K562 (cell line): Measurements from ENCODE around the gene MIDN. TPM values are rescaled to one million over a fixed set of nuclear protein-coding genes. Genes with fewer than 3 reads are reported as not detected.

ENCODE experiments used
- ARNT ChIP-seq, 2 experiments: fragments of 450-650 bp; IDR thresholded peaks; 2 replicates each; pipeline ENCODE4 v1.6.1; 2016; ENCODE audit warnings: mild to moderate bottlenecking in 1 of 2
- BMI1 ChIP-seq: fragments of 150-350 bp; IDR thresholded peaks from 2 replicates; pipeline ENCODE4 v1.6.1; 2014; ENCODE audit warnings: low read length
- DDX20 ChIP-seq: fragments of 450-650 bp; IDR thresholded peaks from 2 replicates; pipeline ENCODE4 v1.6.1; 2016; ENCODE audit warnings: missing genetic modification characterization, low read depth, mild to moderate bottlenecking, missing compliant biosample characterization, moderate library complexity
- ETS2 ChIP-seq: IDR thresholded peaks from 2 replicates; pipeline ENCODE4 v1.6.1; 2016; ENCODE audit warnings: borderline replicate concordance, missing genetic modification characterization, mild to moderate bottlenecking, moderate library complexity, missing compliant biosample characterization; ENCODE audit not compliant: poor library complexity, severe bottlenecking
- FOXJ3 ChIP-seq: sonication (generic); formaldehyde crosslinking; IDR thresholded peaks from 2 replicates; pipeline ENCODE4 v1.4.0; 2020; ENCODE audit warnings: mild to moderate bottlenecking, missing genetic modification reagents
- KAT7 ChIP-seq: sonication (generic); formaldehyde crosslinking; IDR thresholded peaks from 2 replicates; pipeline ENCODE4 v1.8.0; 2022; ENCODE audit warnings: missing genetic modification reagents, mild to moderate bottlenecking, borderline replicate concordance
- KHSRP ChIP-seq: fragments of 450-650 bp; IDR thresholded peaks from 2 replicates; pipeline ENCODE4 v1.6.1; 2017
- KLF16 ChIP-seq: IDR thresholded peaks from 2 replicates; pipeline ENCODE4 v1.6.1; 2016; ENCODE audit warnings: antibody characterized with exemption
- MEF2D ChIP-seq: conservative IDR thresholded peaks from 2 replicates; pipeline ENCODE4 v1.6.1; 2016; ENCODE audit warnings: low read depth, missing genetic modification characterization, missing compliant biosample characterization
- NBN ChIP-seq: fragments of 450-650 bp; IDR thresholded peaks from 2 replicates; pipeline ENCODE4 v1.6.1; 2016; ENCODE audit warnings: low read depth, mild to moderate bottlenecking
- NFATC3 ChIP-seq: fragments of 450-650 bp; IDR thresholded peaks from 2 replicates; pipeline ENCODE4 v1.6.1; 2017; ENCODE audit warnings: mild to moderate bottlenecking
- NR2C1 ChIP-seq, 2 experiments: fragments of 450-650 bp; IDR thresholded peaks; 2 replicates each; pipeline ENCODE4 v1.6.1; 2017; ENCODE audit warnings: mild to moderate bottlenecking in 2 of 2, antibody characterized with exemption in 1 of 2, inconsistent platforms in 1 of 2, missing compliant biosample characterization in 1 of 2, missing genetic modification characterization in 1 of 2
- POLR2A ChIP-seq: fragments of 450-650 bp; conservative IDR thresholded peaks from 2 replicates; pipeline ENCODE4 v1.6.1; 2016
- RBBP5 ChIP-seq: fragments of 200-600 bp; sonication (generic); IDR thresholded peaks from 2 replicates; pipeline ENCODE4 v1.6.1; 2012; ENCODE audit warnings: borderline replicate concordance, mild to moderate bottlenecking, low read length, control low read depth, inconsistent platforms; ENCODE audit not compliant: insufficient read depth, poor library complexity, severe bottlenecking
- SOX6 ChIP-seq: fragments of 450-650 bp; IDR thresholded peaks from 2 replicates; pipeline ENCODE4 v1.6.1; 2014; ENCODE audit warnings: mild to moderate bottlenecking
- XRCC3 ChIP-seq: fragments of 450-650 bp; IDR thresholded peaks from 2 replicates; pipeline ENCODE4 v1.6.1; 2017; ENCODE audit warnings: mild to moderate bottlenecking, moderate library complexity
- ZNF384 ChIP-seq: IDR thresholded peaks from 2 replicates; pipeline ENCODE4 v1.6.1; 2012; ENCODE audit warnings: low read depth, low read length, improper control_type of control experiment
- ZNF583 ChIP-seq: fragments of 250-450 bp; sonication (Bioruptor Pico); IDR thresholded peaks from 2 replicates; pipeline ENCODE4 v1.4.0; 2020
- ZNF77 ChIP-seq: fragments of 250-450 bp; sonication (Bioruptor Pico); IDR thresholded peaks from 2 replicates; pipeline ENCODE4 v1.5.0; 2020
- polyA plus RNA-seq, 8 experiments: library from polyadenylated mRNA; depleted of rRNA in 4 of 8; stranded (reverse) in 5 of 8; unstranded in 3 of 8; fragments of >200 nt; fragmentation: Nextera tagmentation in 2 of 8; fragmentation: Illumina TruSeq in 1 of 8; extraction: Ambion mirVana in 2 of 8; extraction: Trizol in 1 of 8; gene quantifications; 2 replicates each; pipeline versions ENCODE4 v1.2.1 to v1.2.3, GENCODE V29; 2011 to 2014; ENCODE audit warnings: inconsistent platforms in 1 of 8, missing spikeins in 1 of 8
- total RNA-seq, 7 experiments: library from RNA; depleted of rRNA in 6 of 7; stranded (reverse); fragments of >200 nt in 6 of 7; fragmentation: Illumina TruSeq in 2 of 7; extraction: Trizol in 2 of 7; gene quantifications; 2 replicates each; pipeline versions ENCODE4 v1.2.1 to v1.2.3, GENCODE V29; 2011 to 2021; ENCODE audit warnings: low replicate concordance in 1 of 7
- TF ChIP-seq, protein P1 (sequence below): fragments of 250-450 bp; sonication (Bioruptor Pico); IDR thresholded peaks from 2 replicates; pipeline ENCODE4 v1.8.0; 2021; ENCODE audit warnings: borderline replicate concordance, mild to moderate bottlenecking, moderate library complexity; ENCODE audit not compliant: poor library complexity, severe bottlenecking
- TF ChIP-seq, protein P2 (sequence below), 2 experiments: fragments of 450-650 bp; IDR thresholded peaks; 2 replicates each; pipeline ENCODE4 v1.6.1; 2018; ENCODE audit warnings: mild to moderate bottlenecking in 2 of 2, low read depth in 1 of 2; ENCODE audit not compliant: partially characterized antibody in 2 of 2
- TF ChIP-seq, protein P3 (sequence below): conservative IDR thresholded peaks from 2 replicates; pipeline ENCODE4 v1.6.1; 2011; ENCODE audit warnings: low read depth, mild to moderate bottlenecking, low read length; ENCODE audit not compliant: control insufficient read depth
- TF ChIP-seq, protein P4 (sequence below), 2 experiments: fragments of 250-450 bp in 1 of 2; fragments of 450-650 bp in 1 of 2; sonication (Bioruptor Pico) in 1 of 2; IDR thresholded peaks; 2 replicates each; pipeline versions ENCODE4 v1.6.1 to v1.8.0; 2016 to 2021; ENCODE audit warnings: mild to moderate bottlenecking in 2 of 2, moderate library complexity in 2 of 2, missing compliant biosample characterization in 1 of 2, missing genetic modification characterization in 1 of 2

MIDN gene
- total and polyA plus RNA-seq, 9 of the 15 experiments (the other 6 are each of a cell fraction or from before 2014, with no cell fraction given), result 0.17 to 120 (median 10.1) TPM

DNA sequence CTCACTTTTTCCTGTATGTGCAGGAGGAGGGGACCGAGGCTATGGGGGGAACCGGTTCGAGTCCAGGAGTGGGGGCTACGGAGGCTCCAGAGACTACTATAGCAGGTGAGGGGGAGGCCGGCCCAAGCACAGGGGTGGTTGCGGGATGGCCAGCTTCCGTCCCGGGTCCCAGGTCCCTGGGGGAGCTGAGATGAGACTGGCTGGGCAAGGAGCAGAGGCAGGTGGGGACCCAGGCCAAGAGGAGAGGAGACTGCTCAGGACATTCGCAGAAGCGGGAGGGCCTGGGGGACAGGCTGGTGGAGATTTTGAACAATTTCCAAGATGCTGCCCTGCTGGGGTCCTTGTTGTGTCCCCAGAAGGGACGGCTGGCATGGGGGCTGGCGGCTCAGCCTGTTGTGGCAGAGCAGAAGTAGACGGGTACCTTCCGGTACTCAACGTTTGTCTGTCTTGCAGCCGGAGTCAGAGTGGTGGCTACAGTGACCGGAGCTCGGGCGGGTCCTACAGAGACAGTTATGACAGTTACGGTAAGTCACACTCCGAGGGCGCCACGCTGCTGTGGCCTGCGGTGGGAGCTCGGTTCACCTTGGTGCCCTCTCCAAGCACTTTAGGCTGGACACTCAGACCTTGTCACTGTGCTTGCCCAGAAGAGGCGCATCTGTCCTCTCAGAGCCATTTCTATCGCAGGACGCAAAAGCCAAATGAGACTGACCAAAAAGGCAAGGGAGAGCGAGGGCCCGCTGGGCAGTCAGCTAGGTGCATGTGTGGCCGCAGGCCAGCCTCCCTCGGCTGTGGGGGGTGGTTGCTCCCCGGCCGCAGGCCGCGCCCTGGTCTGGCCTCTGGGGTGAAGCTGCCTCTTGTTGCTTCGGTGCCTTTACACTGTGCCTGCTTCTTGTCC is 23.4 kb downstream of the MIDN start (continued):
- TF ChIP-seq, protein P1, sequence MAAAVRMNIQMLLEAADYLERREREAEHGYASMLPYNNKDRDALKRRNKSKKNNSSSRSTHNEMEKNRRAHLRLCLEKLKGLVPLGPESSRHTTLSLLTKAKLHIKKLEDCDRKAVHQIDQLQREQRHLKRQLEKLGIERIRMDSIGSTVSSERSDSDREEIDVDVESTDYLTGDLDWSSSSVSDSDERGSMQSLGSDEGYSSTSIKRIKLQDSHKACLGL (CRISPR knock-in tag), result no peak
- no peak for TF ChIP-seq KAT7
- no peak for TF ChIP-seq ZNF384
- no peak for TF ChIP-seq NR2C1 (IDR thresholded peaks at IDR 0.05)
- no peak for TF ChIP-seq NR2C1 (tag; IDR thresholded peaks at IDR 0.05)
- TF ChIP-seq POLR2A, result peak; percentile 23; the same call in 1 of the 2 replicates
- no peak for TF ChIP-seq ARNT (IDR thresholded peaks at IDR 0.05)
- TF ChIP-seq MEF2D (tag), result no peak
- TF ChIP-seq ZNF583 (CRISPR knock-in tag), result no peak
- no peak for TF ChIP-seq SOX6
- TF ChIP-seq NFATC3, result no peak
- peak; percentile 84 for TF ChIP-seq RBBP5
- no peak for TF ChIP-seq NBN
- no peak for TF ChIP-seq XRCC3
- TF ChIP-seq DDX20 (tag), result no peak
- no peak for TF ChIP-seq ETS2 (tag)
- TF ChIP-seq, protein P2, sequence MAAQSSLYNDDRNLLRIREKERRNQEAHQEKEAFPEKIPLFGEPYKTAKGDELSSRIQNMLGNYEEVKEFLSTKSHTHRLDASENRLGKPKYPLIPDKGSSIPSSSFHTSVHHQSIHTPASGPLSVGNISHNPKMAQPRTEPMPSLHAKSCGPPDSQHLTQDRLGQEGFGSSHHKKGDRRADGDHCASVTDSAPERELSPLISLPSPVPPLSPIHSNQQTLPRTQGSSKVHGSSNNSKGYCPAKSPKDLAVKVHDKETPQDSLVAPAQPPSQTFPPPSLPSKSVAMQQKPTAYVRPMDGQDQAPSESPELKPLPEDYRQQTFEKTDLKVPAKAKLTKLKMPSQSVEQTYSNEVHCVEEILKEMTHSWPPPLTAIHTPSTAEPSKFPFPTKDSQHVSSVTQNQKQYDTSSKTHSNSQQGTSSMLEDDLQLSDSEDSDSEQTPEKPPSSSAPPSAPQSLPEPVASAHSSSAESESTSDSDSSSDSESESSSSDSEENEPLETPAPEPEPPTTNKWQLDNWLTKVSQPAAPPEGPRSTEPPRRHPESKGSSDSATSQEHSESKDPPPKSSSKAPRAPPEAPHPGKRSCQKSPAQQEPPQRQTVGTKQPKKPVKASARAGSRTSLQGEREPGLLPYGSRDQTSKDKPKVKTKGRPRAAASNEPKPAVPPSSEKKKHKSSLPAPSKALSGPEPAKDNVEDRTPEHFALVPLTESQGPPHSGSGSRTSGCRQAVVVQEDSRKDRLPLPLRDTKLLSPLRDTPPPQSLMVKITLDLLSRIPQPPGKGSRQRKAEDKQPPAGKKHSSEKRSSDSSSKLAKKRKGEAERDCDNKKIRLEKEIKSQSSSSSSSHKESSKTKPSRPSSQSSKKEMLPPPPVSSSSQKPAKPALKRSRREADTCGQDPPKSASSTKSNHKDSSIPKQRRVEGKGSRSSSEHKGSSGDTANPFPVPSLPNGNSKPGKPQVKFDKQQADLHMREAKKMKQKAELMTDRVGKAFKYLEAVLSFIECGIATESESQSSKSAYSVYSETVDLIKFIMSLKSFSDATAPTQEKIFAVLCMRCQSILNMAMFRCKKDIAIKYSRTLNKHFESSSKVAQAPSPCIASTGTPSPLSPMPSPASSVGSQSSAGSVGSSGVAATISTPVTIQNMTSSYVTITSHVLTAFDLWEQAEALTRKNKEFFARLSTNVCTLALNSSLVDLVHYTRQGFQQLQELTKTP (IDR thresholded peaks at IDR 0.05; ENCODE audit: low read depth in 1 of 2, partially characterized antibody in 2 of 2), result no peak
- TF ChIP-seq KLF16, result no peak
- TF ChIP-seq, protein P3, sequence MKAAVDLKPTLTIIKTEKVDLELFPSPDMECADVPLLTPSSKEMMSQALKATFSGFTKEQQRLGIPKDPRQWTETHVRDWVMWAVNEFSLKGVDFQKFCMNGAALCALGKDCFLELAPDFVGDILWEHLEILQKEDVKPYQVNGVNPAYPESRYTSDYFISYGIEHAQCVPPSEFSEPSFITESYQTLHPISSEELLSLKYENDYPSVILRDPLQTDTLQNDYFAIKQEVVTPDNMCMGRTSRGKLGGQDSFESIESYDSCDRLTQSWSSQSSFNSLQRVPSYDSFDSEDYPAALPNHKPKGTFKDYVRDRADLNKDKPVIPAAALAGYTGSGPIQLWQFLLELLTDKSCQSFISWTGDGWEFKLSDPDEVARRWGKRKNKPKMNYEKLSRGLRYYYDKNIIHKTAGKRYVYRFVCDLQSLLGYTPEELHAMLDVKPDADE, result peak; percentile 26; the same call in 1 of the 2 replicates
- no peak for TF ChIP-seq KHSRP
- no peak for TF ChIP-seq ZNF77 (CRISPR knock-in tag)
- TF ChIP-seq BMI1, result no peak
- TF ChIP-seq, protein P4, sequence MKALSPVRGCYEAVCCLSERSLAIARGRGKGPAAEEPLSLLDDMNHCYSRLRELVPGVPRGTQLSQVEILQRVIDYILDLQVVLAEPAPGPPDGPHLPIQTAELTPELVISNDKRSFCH (CRISPR knock-in tag; IDR thresholded peaks at IDR 0.05), result no peak
- TF ChIP-seq, protein P4 (tag; IDR thresholded peaks at IDR 0.05), result no peak
- TF ChIP-seq FOXJ3, result no peak
